WI38 (cell line): ENCODE data around the gene KRTAP5-2.

Experiments used
- H3K4me3 ChIP-seq: 2 replicates; pipeline ENCODE4 v1.5.1; 2011; ENCODE audit warnings: low read depth, mild to moderate bottlenecking, control low read depth, low read length
- CTCF ChIP-seq: IDR thresholded peaks from 2 replicates; pipeline ENCODE4 v1.5.1; 2012; ENCODE audit warnings: low read depth, mild to moderate bottlenecking, control low read depth, low read length

KRTAP5-2 gene

GRCh38 chr11:1566381-1567051 lies 31.6 kb downstream of the KRTAP5-2 start:
- H3K4me3 ChIP-seq = no peak overlapping the region
- TF ChIP-seq CTCF = no peak

- H3K4me3 ChIP-seq = no peak overlapping the region
These were observed 32.2 kb downstream of the KRTAP5-2 start for GRCh38 chr11:1565904-1566247.

GRCh38 chr11:1565173-1565903 lies 32.8 kb downstream of the KRTAP5-2 start:
- no peak for TF ChIP-seq CTCF
- no peak overlapping the region for H3K4me3 ChIP-seq

More at GRCh38 chr11:1565904-1566247, 32.2 kb downstream of the KRTAP5-2 start:
- no peak for TF ChIP-seq CTCF

GRCh38 chr11:1564535-1565172 lies 33.4 kb downstream of the KRTAP5-2 start:
- H3K4me3 ChIP-seq = no peak overlapping the region
- TF ChIP-seq CTCF = no peak

GRCh38 chr11:1563697-1564534 lies 34.2 kb downstream of the KRTAP5-2 start:
- no peak for TF ChIP-seq CTCF
- no peak overlapping the region for H3K4me3 ChIP-seq

- no peak overlapping the region for H3K4me3 ChIP-seq
- no peak for TF ChIP-seq CTCF
These were observed 34.9 kb downstream of the KRTAP5-2 start for GRCh38 chr11:1563149-1563638.
